Stimulated activated CD8-positive, alpha-beta memory T cell treated with anti-CD3 and anti-CD28 coated beads, Interleukin-7, amount 100 ng/mL, for 4 hours (primary cell): ENCODE measurements around the gene FOXN1.

Experiments used
- DNase-seq, 2 donors: peaks; one replicate each; pipeline ENCODE4 v3.0.0-alpha.2; 2020; ENCODE audit warnings: low read depth in 2 of 2

FOXN1 gene

GRCh38 chr17:28545787-28546415 is 39.8 kb downstream of the FOXN1 start:
- no peak for DNase-seq

- DNase-seq: no peak
Measured at GRCh38 chr17:28547096-28547622, 41.0 kb downstream of the FOXN1 start.

DNA sequence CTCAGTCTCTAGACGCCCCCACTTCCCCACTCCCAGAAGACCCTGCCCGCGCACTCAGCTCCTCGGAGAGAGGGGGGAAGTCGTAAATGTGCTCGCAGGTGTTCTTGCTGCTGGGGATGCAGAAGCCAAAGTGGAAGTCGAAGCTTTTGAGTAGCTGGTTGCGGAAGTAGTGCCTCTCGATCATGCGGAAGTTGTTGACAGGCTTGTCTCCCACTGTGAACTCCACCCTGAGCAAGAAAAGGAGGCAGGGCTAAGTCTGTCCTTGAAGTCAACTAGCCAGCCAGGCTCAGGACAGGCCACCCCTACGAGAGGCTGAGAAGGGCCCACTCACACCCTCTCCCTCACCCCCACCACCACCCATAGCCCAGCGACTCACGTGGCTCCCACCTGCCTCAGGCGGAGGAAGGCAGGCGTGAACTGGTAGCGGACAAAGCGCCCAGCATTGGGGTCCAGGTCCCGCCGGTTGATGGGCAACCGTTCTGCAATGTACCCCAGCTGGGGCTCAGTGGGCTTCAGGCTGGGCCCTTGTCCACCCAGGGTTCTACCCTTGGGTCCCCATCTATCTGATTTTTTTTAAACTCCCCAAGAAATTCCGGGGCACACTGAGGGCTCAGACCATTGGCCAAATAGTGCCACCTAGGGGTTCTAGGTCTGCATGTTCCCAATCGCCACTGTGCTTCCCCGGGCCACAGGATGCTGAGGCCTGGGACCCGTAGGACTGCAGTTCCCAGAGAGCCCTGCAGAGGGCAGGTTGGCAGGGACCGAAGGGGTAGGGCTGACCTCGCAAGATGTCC is 41.7 kb downstream of the FOXN1 start:
- DNase-seq: peak in 1 of 2 donors; percentile 31

DNA sequence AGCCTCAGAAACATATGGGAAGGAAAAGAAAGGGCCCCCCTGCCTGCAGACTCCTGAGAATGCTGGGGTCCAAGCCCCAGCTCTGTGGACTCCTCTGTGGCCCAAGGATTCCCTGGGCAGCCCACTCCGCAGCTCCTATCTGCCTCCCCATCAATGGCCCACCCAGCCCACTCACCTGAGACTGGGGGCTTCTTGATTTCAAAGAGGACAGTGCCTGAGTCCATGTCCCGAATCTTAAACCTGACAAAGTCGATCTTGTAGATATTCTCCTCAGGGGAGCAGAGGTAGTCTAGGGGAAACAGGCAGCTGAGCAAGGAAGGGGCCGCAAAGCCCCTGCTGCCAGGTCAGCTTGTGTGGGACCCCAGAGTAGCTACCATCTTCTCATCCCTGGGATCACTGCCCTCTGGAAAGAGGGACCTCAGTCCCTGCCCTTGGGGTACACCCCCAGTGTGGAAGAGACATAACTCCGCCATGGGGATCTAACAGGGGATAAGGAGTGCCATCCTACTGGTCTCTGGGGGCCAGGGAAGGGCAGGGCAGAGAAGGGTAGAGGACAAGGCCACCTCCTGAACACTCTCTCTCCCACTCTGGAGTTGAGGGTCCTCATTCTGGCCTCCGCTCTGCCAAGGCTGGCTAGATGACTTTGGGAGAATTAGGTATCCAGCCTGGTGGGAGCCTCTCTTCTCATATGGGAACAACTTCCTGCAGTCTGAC is 42.4 kb downstream of the FOXN1 start:
- DNase-seq: no peak

DNA sequence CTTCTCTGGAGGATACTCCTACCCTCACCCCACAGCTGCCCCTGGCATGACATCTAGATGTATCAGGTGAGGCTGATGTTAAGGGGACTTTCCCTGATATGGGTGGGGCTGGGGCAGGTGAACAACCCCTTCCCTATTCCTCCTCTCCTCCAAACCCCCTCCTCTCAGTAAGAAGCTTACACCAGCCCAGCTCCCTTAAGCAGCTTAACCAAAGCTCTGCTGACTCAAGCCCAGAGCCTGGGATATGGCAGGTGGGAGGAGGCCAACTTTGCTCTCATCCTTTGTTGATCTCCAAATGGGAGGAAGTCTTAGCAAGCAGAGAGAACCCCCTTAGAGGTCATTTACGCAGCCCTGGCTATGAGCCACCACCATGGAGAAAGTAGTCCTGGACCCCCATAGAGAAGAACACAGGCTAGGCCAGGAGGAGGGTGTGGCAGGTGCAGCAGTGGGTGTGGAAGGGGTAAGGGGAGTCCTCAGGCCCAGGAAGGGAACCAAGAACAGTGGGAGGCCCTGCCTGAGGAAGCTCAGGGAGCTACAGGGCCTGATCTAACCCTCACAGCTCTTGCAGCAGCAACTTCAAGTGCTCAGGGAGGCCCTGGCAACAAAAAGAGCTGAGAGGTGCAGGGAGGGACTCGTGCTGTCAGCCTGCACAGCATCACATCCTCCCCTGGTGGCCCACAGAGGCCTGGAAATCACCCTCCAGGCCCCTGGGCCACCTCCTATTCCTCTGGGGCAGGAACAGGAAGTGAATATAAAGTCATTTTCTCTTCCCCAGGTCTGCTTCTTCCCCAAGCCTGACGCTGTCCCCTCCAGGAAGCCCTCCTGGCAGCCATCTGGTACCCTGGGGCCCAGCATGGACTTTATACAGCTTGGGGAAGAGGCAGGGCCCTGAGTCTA is 43.3 kb downstream of the FOXN1 start:
- DNase-seq: peak in 1 of 2 donors; percentile 26

DNA sequence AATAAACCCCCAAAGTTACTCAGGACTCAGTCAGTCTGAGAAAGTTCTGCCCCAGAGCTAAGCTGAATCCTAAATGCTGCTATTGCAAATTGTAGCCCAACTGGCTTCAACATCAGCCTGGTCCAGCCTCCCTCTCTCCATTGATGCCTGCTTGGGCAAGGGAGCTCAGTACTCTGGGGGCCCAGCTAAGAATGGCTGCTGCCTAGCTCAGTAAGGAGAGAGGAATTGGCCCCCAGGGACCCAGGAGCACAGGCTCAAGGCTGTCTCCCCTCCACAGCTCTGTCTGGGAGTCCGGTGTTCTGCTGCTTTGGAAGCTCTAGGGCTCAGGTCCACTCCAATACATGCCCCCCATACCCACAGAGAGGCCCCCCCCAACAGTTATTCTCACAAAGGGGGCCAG is 44.7 kb downstream of the FOXN1 start:
- no peak for DNase-seq

DNA sequence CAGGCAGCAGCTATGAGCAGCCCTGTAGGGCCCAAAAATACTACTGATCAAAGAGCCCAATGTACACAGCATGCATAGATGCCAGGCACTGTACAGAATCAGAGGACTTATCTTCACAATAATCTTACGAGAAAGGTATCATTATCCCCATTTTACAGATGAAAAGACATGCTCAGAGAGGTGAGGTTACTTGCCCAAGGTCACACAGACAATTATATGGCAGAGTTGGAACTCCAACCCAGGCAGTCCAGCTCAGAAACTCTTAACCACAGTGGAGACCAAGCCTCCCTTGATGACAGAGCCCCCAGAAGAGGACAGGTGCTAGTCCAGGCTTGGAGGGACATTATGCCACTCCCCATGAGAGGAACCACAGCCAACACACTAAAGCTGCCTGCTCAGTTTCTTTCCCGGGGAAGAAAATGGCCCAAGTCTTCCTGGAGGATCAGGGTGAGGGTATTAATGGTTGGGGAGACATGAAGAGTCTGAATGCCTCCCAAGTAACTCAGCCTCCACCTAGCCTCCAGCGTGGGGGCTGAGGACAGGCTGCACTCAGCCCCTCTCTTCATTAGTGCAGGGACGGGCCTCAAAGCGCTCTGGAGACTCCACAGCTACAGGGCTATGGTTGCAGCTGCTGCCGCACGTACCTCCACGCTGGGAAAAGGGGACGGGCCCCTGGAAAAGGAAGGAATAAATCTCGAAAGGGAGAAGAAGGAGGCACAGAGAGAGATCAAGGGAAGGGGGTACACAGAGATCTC is 45.5 kb downstream of the FOXN1 start:
- DNase-seq: no peak

DNA sequence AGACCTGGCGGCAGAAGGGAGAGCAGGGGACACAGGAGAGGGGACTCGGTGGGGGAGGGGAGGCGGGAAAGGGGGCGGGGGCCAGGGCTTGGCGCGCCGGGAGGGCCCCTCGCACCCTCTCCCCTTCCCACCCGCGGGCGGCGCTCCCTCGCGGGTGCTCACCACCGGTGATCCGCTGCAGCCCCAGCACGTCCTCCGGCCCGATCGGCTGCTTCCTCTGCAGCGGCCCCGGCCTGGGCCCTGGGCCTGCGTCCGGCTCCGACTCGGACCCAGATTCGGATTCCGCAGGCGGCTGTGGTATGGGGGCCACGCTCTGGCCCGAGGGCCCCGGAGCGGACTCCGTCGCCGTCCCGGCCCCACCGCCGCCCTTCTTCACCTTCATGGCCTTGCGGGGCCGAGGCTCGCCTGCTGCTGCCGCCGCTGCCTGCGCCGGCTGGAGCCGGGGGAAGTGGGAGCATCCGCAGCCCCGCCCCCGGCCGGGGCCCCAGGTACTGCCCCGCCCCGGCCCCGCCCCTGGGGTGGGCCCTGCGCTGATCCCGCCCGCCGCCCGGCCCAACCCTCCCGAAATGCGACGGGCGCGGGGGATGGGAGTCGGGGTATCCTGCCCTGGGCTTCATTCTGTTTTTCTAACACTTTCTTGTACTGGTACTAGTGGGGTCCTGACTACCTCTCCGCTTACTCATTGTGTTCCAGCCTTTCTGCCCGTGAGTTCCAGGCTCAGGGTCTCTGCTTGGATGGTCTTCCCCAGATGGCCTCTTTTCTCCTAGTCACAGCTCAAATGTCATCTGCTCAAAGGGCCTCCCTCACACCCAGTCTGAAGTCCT is 46.2 kb downstream of the FOXN1 start, which contains the start of gene UNC119:
Gene UNC119, minus strand, starts transcription at position 449 of the 824 bp plus-strand sequence. Its CDS starts 67 bp downstream, at position 382.
- DNase-seq: peak; percentile 38 to 72

DNA sequence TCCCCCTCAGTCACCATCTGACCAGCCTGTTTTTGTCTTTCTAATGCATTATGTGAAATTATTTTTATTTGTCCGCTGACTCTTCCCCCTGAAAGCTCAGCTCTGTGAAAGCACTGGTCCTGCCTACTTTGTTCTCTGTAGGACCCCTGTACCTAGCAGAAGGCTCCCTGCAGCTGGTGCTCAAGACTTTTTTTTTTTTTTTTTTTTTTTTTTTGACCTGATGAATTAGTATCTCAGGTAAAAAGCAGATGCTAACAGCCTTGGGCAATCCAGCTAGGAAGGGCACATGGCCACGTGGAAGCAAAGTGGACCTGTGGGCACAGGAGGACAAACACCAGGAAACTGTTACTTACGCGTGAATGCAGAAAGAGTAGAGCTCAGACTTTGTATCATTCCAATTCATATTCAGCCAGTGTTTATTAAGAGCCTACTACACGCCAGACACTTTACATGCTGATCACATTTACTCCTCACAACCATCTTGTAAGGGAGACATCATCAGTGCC is 46.9 kb downstream of the FOXN1 start:
- DNase-seq: no peak

- DNase-seq: no peak
Measured at GRCh38 chr17:28554565-28554964, 48.4 kb downstream of the FOXN1 start.

GRCh38 chr17:28555022-28555421 is 48.9 kb downstream of the FOXN1 start:
- no peak for DNase-seq

DNA sequence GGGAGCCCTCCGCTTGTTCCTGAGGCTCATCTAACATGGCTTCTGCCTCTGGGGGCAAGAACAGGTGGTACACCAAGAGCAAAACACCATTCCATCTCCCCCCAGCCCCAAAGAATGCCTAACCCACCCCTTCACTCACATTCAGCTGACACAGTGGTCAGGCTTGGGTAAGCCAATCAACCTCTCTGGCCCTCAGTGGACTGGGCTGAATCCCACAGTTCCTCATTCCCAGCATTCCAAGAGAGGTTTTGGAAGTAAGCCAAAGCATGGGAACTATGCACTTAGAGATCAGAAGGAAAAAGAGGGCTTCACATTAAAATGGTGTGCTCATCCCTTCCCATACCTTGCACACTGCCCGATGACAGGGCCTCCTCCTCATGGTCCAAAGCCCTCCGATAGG is 57.3 kb downstream of the FOXN1 start:
- no peak for DNase-seq

- DNase-seq: no peak
Measured at GRCh38 chr17:28567604-28568003, 61.5 kb downstream of the FOXN1 start.

DNA sequence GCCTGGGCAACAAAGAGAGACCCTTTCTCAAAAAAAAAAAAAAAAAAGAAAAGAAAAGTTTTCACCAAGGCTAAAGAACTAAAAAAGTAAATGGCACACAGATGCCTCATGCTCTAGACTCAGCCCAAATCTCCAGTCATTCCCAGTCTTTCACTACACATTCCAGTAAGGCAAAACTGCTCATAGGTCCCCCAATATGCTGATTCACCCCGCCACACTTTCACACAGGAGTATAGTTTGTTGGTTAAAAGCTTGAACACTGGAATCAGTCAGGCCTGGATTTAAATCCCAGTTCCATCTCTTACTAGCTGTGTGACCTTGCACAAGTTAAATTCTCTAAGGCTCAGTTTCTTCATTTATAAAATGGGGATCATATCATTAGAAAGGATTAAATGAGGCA is 63.3 kb downstream of the FOXN1 start:
- no peak for DNase-seq

GRCh38 chr17:28570716-28571360 is 64.7 kb downstream of the FOXN1 start:
- DNase-seq: no peak

DNA sequence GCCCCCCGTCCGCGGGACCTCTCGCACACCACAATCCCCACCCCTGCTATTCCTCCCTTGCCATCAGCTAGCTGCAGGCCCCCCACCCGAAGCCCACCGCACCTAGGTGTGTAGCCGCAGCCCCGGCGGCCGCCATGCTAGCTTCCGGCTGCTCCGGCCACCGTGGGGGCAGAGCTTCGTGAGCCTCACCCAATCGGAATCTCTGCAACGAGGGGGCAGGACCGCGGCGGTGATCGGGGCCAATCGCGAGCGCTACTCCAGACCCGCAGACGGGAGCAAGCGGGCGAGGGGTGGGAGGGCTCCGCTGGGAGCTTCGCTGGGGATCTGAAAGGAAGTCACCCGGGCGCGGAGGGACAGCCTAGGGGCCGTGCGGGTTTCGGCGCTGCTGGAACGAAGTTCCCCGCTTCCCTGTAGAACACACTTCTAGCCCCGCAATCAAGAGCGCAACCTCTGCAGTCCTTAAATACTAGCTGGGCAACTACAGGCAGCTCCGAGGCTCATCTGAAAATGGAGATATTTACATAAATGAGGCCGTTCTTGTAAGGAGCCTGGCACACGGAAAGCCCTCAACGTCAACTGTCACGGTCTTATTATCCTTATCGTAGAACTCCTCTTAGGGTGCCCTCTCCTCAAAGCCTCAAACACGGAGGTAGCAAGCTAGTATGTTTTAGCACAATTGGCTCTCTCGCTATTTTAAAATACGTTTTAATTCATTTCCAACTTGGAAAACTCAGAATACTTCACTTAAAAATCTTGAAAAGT is 65.4 kb downstream of the FOXN1 start, which contains the start of gene PIGS:
Gene PIGS, minus strand, starts transcription at position 164 of the 762 bp plus-strand sequence. Its CDS starts 28 bp downstream, at position 136.
- peak; percentile 81 to 87 for DNase-seq

- DNase-seq: no peak
Measured at GRCh38 chr17:28572259-28573039, 66.3 kb downstream of the FOXN1 start.
